ENCODE measurements around the gene CHRNE.

Gene CHRNE

GRCh38 chr17:4854111-4854681, 48.7 kb downstream of the CHRNE start:
- DNase-seq (ENCODE audit: low read depth) = no peak

GRCh38 chr17:4853208-4853671, 49.7 kb downstream of the CHRNE start:
- DNase-seq (ENCODE audit: low read depth) = no peak

GRCh38 chr17:4852567-4853207, 50.2 kb downstream of the CHRNE start:
- DNase-seq (ENCODE audit: low read depth) = no peak

GRCh38 chr17:4851084-4851483, 51.8 kb downstream of the CHRNE start:
- no peak for DNase-seq (ENCODE audit: low read depth)

- DNase-seq (ENCODE audit: low read depth) = no peak
Observed at GRCh38 chr17:4850246-4850645, 52.7 kb downstream of the CHRNE start.

- no peak for DNase-seq (ENCODE audit: low read depth)
Observed at GRCh38 chr17:4849011-4849536, 53.8 kb downstream of the CHRNE start.
